ENCODE data around the gene BHLHA15. TPM values are rescaled to one million over a fixed set of nuclear protein-coding genes. Genes with fewer than 3 reads are reported as not detected.

BHLHA15 gene
- total RNA-seq, 1 donor from 2014 or later = 0.32 TPM

- TF ChIP-seq, protein P1, sequence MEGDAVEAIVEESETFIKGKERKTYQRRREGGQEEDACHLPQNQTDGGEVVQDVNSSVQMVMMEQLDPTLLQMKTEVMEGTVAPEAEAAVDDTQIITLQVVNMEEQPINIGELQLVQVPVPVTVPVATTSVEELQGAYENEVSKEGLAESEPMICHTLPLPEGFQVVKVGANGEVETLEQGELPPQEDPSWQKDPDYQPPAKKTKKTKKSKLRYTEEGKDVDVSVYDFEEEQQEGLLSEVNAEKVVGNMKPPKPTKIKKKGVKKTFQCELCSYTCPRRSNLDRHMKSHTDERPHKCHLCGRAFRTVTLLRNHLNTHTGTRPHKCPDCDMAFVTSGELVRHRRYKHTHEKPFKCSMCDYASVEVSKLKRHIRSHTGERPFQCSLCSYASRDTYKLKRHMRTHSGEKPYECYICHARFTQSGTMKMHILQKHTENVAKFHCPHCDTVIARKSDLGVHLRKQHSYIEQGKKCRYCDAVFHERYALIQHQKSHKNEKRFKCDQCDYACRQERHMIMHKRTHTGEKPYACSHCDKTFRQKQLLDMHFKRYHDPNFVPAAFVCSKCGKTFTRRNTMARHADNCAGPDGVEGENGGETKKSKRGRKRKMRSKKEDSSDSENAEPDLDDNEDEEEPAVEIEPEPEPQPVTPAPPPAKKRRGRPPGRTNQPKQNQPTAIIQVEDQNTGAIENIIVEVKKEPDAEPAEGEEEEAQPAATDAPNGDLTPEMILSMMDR (IDR thresholded peaks at IDR 0.05) = no peak
- no peaks in the 10 kb centered on the region for H3K9me3 Mint-ChIP-seq (ENCODE audit: low read depth)
- no peak for DNase-seq (ENCODE audit: low spot score)
- H3K4me3 Mint-ChIP-seq (ENCODE audit: unreplicated experiment) = no peak overlapping the region
- no peak overlapping the region for H3K27ac Mint-ChIP-seq (ENCODE audit: unreplicated experiment)
- H3K27me3 Mint-ChIP-seq (ENCODE audit: low read depth) = no peaks in the 10 kb centered on the region
- peaks cover 9% of the 10 kb centered on the region for H3K4me1 Mint-ChIP-seq (ENCODE audit: low read depth)
- peaks cover 6% of the 10 kb centered on the region for H3K36me3 Mint-ChIP-seq (ENCODE audit: low read depth)
Observed at GRCh38 chr7:98244871-98245270, 33.6 kb downstream of the BHLHA15 start.

DNA sequence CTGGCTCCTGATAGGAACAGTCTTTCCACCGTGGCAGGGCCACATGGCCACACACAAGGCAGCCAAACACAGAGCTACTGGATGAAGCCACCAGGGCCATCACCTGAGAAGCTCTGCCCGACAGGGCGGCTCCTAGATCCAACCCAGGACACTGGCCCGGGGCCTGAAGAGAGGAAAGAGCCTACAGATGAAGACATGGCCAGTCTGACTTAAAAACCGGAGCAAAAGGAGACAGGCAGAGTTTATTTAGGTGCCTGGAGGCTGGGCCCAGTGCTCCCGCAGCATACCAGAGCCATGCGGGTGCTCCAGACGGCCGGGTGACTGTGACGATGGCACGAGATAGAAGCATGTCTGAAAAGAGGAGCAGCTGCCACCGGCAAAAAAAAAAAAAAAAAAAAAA is 36.9 kb downstream of the BHLHA15 start:
- DNase-seq (ENCODE audit: low spot score) = no peak
- TF ChIP-seq, protein P1 (IDR thresholded peaks at IDR 0.05) = no peak
- Mint-ChIP-seq H3K27me3 (ENCODE audit: low read depth) (no peaks in the 10 kb centered on the region), H3K36me3 (ENCODE audit: low read depth) (peaks cover 2% of the 10 kb centered on the region), H3K27ac (ENCODE audit: unreplicated experiment) (no peak overlapping the region), H3K4me1 (ENCODE audit: low read depth) (peaks cover 23% of the 10 kb centered on the region), H3K4me3 (ENCODE audit: unreplicated experiment) (no peak overlapping the region), H3K9me3 (ENCODE audit: low read depth) (no peaks in the 10 kb centered on the region)

DNA sequence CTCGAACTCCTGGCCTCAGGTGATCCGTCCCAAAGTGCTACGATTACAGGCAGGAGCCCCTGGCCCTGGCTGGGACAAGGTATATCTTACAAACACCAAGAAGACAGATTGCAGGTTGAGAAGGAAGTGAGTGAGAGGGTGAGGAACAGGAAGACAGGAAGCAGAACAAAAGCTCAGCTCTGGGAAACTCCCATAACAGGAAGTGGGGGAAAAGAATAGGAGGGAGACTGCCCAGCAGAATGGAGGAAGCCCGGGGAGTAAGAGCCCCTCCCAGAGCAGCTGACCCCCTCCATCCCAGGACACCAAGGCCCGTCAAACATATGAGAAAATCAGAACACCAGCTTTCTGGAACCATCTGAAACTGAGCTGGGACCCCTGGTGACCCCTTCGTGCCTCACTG is 37.9 kb downstream of the BHLHA15 start:
- H3K4me1 Mint-ChIP-seq (ENCODE audit: low read depth) = peaks cover 27% of the 10 kb centered on the region
- H3K4me3 Mint-ChIP-seq (ENCODE audit: unreplicated experiment) = no peak overlapping the region
- H3K9me3 Mint-ChIP-seq (ENCODE audit: low read depth) = no peaks in the 10 kb centered on the region
- H3K36me3 Mint-ChIP-seq (ENCODE audit: low read depth) = peaks cover 2% of the 10 kb centered on the region
- H3K27ac Mint-ChIP-seq (ENCODE audit: unreplicated experiment) = no peak overlapping the region
- no peak for DNase-seq (ENCODE audit: low spot score)
- TF ChIP-seq, protein P1 (IDR thresholded peaks at IDR 0.05) = no peak
- H3K27me3 Mint-ChIP-seq (ENCODE audit: low read depth) = no peaks in the 10 kb centered on the region

DNA sequence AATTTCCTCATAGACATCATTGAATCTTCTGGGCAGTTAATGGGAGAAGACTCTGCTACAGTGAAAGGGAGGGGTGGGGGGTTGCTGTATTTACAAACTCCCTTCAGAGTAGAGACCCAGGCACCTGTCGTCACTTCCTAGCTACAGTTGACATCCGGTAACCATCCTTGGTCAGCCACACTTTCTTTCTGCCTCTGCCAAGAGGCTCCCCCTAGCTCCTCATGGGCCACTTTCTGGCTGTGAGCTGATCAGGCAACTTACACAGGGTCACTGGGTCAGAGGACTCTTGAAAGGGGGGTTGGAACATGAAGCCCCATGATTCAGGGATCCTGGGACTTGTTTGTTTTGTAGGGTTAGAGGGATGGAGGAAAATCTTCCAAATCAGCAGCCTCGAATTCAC is 39.5 kb downstream of the BHLHA15 start:
- H3K36me3 Mint-ChIP-seq (ENCODE audit: low read depth) = peaks cover 2% of the 10 kb centered on the region
- H3K27ac Mint-ChIP-seq (ENCODE audit: unreplicated experiment) = no peak overlapping the region
- H3K4me1 Mint-ChIP-seq (ENCODE audit: low read depth) = peaks cover 27% of the 10 kb centered on the region
- no peaks in the 10 kb centered on the region for H3K27me3 Mint-ChIP-seq (ENCODE audit: low read depth)
- no peak for DNase-seq (ENCODE audit: low spot score)
- H3K4me3 Mint-ChIP-seq (ENCODE audit: unreplicated experiment) = peak overlapping the region; percentile 96
- TF ChIP-seq, protein P1 (IDR thresholded peaks at IDR 0.05) = no peak
- no peaks in the 10 kb centered on the region for H3K9me3 Mint-ChIP-seq (ENCODE audit: low read depth)

DNA sequence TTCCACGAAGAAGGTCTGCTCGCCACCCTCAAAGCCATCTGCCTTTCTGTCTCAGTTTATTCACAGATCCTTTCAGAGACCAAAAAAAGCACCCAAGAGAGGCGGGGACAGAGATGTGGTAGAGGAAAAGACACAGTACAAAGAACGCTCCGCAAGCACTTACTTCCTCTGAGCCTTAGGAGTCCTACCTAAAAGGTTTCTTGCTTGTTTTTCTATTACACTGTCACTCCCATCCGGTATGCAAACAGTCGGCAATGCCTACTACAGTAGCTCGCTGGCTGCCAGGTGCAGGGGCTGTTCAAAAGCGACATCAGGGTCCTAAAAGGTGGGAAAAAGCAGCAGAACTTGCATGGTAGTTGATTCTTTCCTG is 40.0 kb downstream of the BHLHA15 start:
- peak overlapping the region; percentile 96 for H3K4me3 Mint-ChIP-seq (ENCODE audit: unreplicated experiment)
- no peaks in the 10 kb centered on the region for H3K9me3 Mint-ChIP-seq (ENCODE audit: low read depth)
- H3K27ac Mint-ChIP-seq (ENCODE audit: unreplicated experiment) = no peak overlapping the region

More for the DNA sequence above, 40.0 kb downstream of the BHLHA15 start:
- peaks cover 27% of the 10 kb centered on the region for H3K4me1 Mint-ChIP-seq (ENCODE audit: low read depth)
- no peaks in the 10 kb centered on the region for H3K27me3 Mint-ChIP-seq (ENCODE audit: low read depth)
- peaks cover 2% of the 10 kb centered on the region for H3K36me3 Mint-ChIP-seq (ENCODE audit: low read depth)
- DNase-seq (ENCODE audit: low spot score) = no peak
- TF ChIP-seq, protein P1 (IDR thresholded peaks at IDR 0.05) = no peak
